Neuron (in vitro differentiated cells): ENCODE results near the gene FGF14.
"Not testable (repeated sequence)": the region's sequence is repeated elsewhere in the genome, so short reads cannot be mapped to it uniquely, and the experiment has no call there.

Experiments
- H2AFZ ChIP-seq: one replicate; pipeline ENCODE4 v1.6.1; 2013; ENCODE audit warnings: low read depth, mild to moderate bottlenecking, inconsistent platforms, low read length, moderate library complexity
- H3K27me3 ChIP-seq: one replicate; pipeline ENCODE4 v1.6.1; 2013; ENCODE audit warnings: low read length; ENCODE audit not compliant: insufficient read depth
- H3K36me3 ChIP-seq: one replicate; pipeline ENCODE4 v1.6.1; 2013; ENCODE audit warnings: low read length; ENCODE audit not compliant: insufficient read depth
- H3K4me1 ChIP-seq: one replicate; pipeline ENCODE4 v1.6.1; 2013; ENCODE audit warnings: low read length; ENCODE audit not compliant: insufficient read depth
- H3K4me3 ChIP-seq: 2 replicates; pipeline ENCODE4 v1.5.1; 2013; ENCODE audit warnings: mild to moderate bottlenecking, low read length, moderate library complexity
- H3K9me3 ChIP-seq: one replicate; pipeline ENCODE4 v1.6.1; 2013; ENCODE audit warnings: low read length

Gene FGF14

GRCh38 chr13:102011455-102011854 lies 390.4 kb downstream of the FGF14 start:
- not testable (repeated sequence) for H3K27me3 ChIP-seq, H3K9me3 ChIP-seq, H2AFZ ChIP-seq, H3K36me3 ChIP-seq, H3K4me3 ChIP-seq
- peaks cover 14% of the 10 kb centered on the region for H3K4me1 ChIP-seq

GRCh38 chr13:102003848-102004570 lies 397.8 kb downstream of the FGF14 start:
- Histone ChIP-seq H3K36me3 (no peaks in the 10 kb centered on the region), H3K27me3 (no peaks in the 10 kb centered on the region), H3K4me1 (peaks cover 8% of the 10 kb centered on the region), H2AFZ (no peak overlapping the region), H3K4me3 (no peak overlapping the region), H3K9me3 (no peaks in the 10 kb centered on the region)

GRCh38 chr13:102002287-102002686 lies 399.6 kb downstream of the FGF14 start:
- H3K27me3 ChIP-seq: no peaks in the 10 kb centered on the region
- H3K9me3 ChIP-seq: no peaks in the 10 kb centered on the region
- peaks cover 8% of the 10 kb centered on the region for H3K4me1 ChIP-seq
- H2AFZ ChIP-seq: no peak overlapping the region
- no peaks in the 10 kb centered on the region for H3K36me3 ChIP-seq
- H3K4me3 ChIP-seq: no peak overlapping the region

- H3K36me3 ChIP-seq: no peaks in the 10 kb centered on the region
- no peak overlapping the region for H3K4me3 ChIP-seq
- H3K4me1 ChIP-seq: peaks cover 8% of the 10 kb centered on the region
- H2AFZ ChIP-seq: no peak overlapping the region
- no peaks in the 10 kb centered on the region for H3K9me3 ChIP-seq
- H3K27me3 ChIP-seq: no peaks in the 10 kb centered on the region
These were observed 401.1 kb downstream of the FGF14 start for GRCh38 chr13:102000764-102001163.

GRCh38 chr13:101998129-101998528 lies 403.7 kb downstream of the FGF14 start:
- no peaks in the 10 kb centered on the region for H3K9me3 ChIP-seq
- H3K27me3 ChIP-seq: no peaks in the 10 kb centered on the region
- no peaks in the 10 kb centered on the region for H3K36me3 ChIP-seq
- peaks cover 8% of the 10 kb centered on the region for H3K4me1 ChIP-seq
- H2AFZ ChIP-seq: no peak overlapping the region
- no peak overlapping the region for H3K4me3 ChIP-seq

GRCh38 chr13:101996954-101997353 lies 404.9 kb downstream of the FGF14 start:
- Histone ChIP-seq H2AFZ (no peak overlapping the region), H3K36me3 (no peaks in the 10 kb centered on the region), H3K27me3 (no peaks in the 10 kb centered on the region), H3K4me1 (peaks cover 8% of the 10 kb centered on the region), H3K4me3 (no peak overlapping the region), H3K9me3 (no peaks in the 10 kb centered on the region)

GRCh38 chr13:101989798-101990350 lies 412.0 kb downstream of the FGF14 start:
- Histone ChIP-seq H3K27me3 (no peaks in the 10 kb centered on the region), H3K4me3 (no peak overlapping the region), H3K4me1 (no peaks in the 10 kb centered on the region), H2AFZ (no peak overlapping the region), H3K9me3 (no peaks in the 10 kb centered on the region), H3K36me3 (no peaks in the 10 kb centered on the region)

- Histone ChIP-seq H3K27me3 (no peaks in the 10 kb centered on the region), H3K36me3 (no peaks in the 10 kb centered on the region), H3K4me1 (no peaks in the 10 kb centered on the region), H3K9me3 (no peaks in the 10 kb centered on the region), H3K4me3 (no peak overlapping the region), H2AFZ (no peak overlapping the region)
These were observed 413.7 kb downstream of the FGF14 start for GRCh38 chr13:101988140-101988539.

- Histone ChIP-seq H3K4me1 (peaks cover 9% of the 10 kb centered on the region), H3K4me3 (no peak overlapping the region), H3K27me3 (no peaks in the 10 kb centered on the region), H3K9me3 (no peaks in the 10 kb centered on the region), H3K36me3 (no peaks in the 10 kb centered on the region), H2AFZ (no peak overlapping the region)
These were observed 415.5 kb downstream of the FGF14 start for GRCh38 chr13:101986316-101986715.

- Histone ChIP-seq H3K4me3 (no peak overlapping the region), H2AFZ (no peak overlapping the region), H3K36me3 (no peaks in the 10 kb centered on the region), H3K9me3 (no peaks in the 10 kb centered on the region), H3K4me1 (peaks cover 9% of the 10 kb centered on the region), H3K27me3 (no peaks in the 10 kb centered on the region)
These were observed 416.5 kb downstream of the FGF14 start for GRCh38 chr13:101985321-101985720.

GRCh38 chr13:101982903-101983302 lies 418.9 kb downstream of the FGF14 start:
- peaks cover 9% of the 10 kb centered on the region for H3K4me1 ChIP-seq
- no peaks in the 10 kb centered on the region for H3K36me3 ChIP-seq
- no peaks in the 10 kb centered on the region for H3K9me3 ChIP-seq
- no peak overlapping the region for H3K4me3 ChIP-seq
- no peak overlapping the region for H2AFZ ChIP-seq
- no peaks in the 10 kb centered on the region for H3K27me3 ChIP-seq

- Histone ChIP-seq H3K4me3 (no peak overlapping the region), H3K4me1 (peaks cover 9% of the 10 kb centered on the region), H3K36me3 (no peaks in the 10 kb centered on the region), H3K9me3 (no peaks in the 10 kb centered on the region), H3K27me3 (no peaks in the 10 kb centered on the region), H2AFZ (no peak overlapping the region)
These were observed 422.0 kb downstream of the FGF14 start for GRCh38 chr13:101979825-101980224.

GRCh38 chr13:101978552-101979315 lies 423.1 kb downstream of the FGF14 start:
- Histone ChIP-seq H3K4me3 (no peak overlapping the region), H3K4me1 (peaks cover 9% of the 10 kb centered on the region)

More at GRCh38 chr13:101978552-101979315, 423.1 kb downstream of the FGF14 start:
- no peak overlapping the region for H2AFZ ChIP-seq
- H3K36me3 ChIP-seq: no peaks in the 10 kb centered on the region
- H3K27me3 ChIP-seq: no peaks in the 10 kb centered on the region
- H3K9me3 ChIP-seq: no peaks in the 10 kb centered on the region
